ENCODE data around the gene ZNF607.

GRCh38 chr19:37683520-37683919 lies 36.0 kb downstream of the ZNF607 start:
- TF ChIP-seq CTCF (optimal IDR thresholded peaks at IDR 0.05 in 1 of 3, IDR thresholded peaks at IDR 0.05 in 1 of 3, conservative IDR thresholded peaks at IDR 0.05 in 1 of 3; ENCODE audit: extremely low read depth in 1 of 3, insufficient read depth in 2 of 3, low read length in 3 of 3): no peak
- no peak for TF ChIP-seq EZH2 (IDR thresholded peaks at IDR 0.05; ENCODE audit: low read length)

All from keratinocyte (primary cell).